Neuronal stem cell (in vitro differentiated cells): Measurements from ENCODE around the gene BRINP1.

Experiments
- DNase-seq: peaks from one replicate; pipeline ENCODE4 v3.0.0-alpha.2; 2013; ENCODE audit warnings: low spot score
- H2AFZ ChIP-seq: one replicate; pipeline ENCODE4 v1.6.1; 2013; ENCODE audit warnings: mild to moderate bottlenecking, low read length, inconsistent platforms
- H2AK5ac ChIP-seq: 2 replicates; pipeline ENCODE4 v1.6.1; 2013; ENCODE audit warnings: low read depth, mild to moderate bottlenecking, inconsistent platforms, low read length, moderate library complexity, mixed read lengths
- H2BK120ac ChIP-seq: 2 replicates; pipeline ENCODE4 v1.6.1; 2013; ENCODE audit warnings: low read depth, mild to moderate bottlenecking, inconsistent platforms, low read length, moderate library complexity, mixed read lengths
- H2BK12ac ChIP-seq: one replicate; pipeline ENCODE4 v1.6.1; 2013; ENCODE audit warnings: low read length, inconsistent platforms
- H2BK15ac ChIP-seq: 2 replicates; pipeline ENCODE4 v1.6.1; 2013; ENCODE audit warnings: mild to moderate bottlenecking, low read length, inconsistent platforms, mixed read lengths
- H2BK5ac ChIP-seq: one replicate; pipeline ENCODE4 v1.6.1; 2013; ENCODE audit warnings: inconsistent platforms, mild to moderate bottlenecking, low read length, moderate library complexity
- H3K14ac ChIP-seq: one replicate; pipeline ENCODE4 v1.6.1; 2013; ENCODE audit warnings: low read length, inconsistent platforms
- H3K18ac ChIP-seq: 2 replicates; pipeline ENCODE4 v1.6.1; 2013; ENCODE audit warnings: low read length, inconsistent platforms
- H3K23ac ChIP-seq: 2 replicates; pipeline ENCODE4 v1.6.1; 2013; ENCODE audit warnings: low read depth, mild to moderate bottlenecking, mixed read lengths, low read length, inconsistent platforms; ENCODE audit not compliant: poor library complexity
- H3K27ac ChIP-seq: replicated peaks from 3 replicates; pipeline ENCODE4 v1.5.1; 2013; ENCODE audit warnings: low read length, inconsistent platforms
- H3K27me3 ChIP-seq, 3 experiments: 2 replicates each; pipeline ENCODE4 v1.6.1; 2013; ENCODE audit warnings: low read length in 3 of 3, mild to moderate bottlenecking in 2 of 3, inconsistent platforms in 1 of 3, low read depth in 1 of 3, mixed read lengths in 1 of 3, moderate library complexity in 1 of 3; ENCODE audit not compliant: control insufficient read depth in 3 of 3, insufficient read depth in 3 of 3
- H3K36me3 ChIP-seq, 2 donors: replicated peaks in 1 of 2; 2 replicates each; pipeline ENCODE4 v1.6.1; 2013; ENCODE audit warnings: low read length in 2 of 2; ENCODE audit not compliant: control insufficient read depth in 2 of 2, insufficient read depth in 2 of 2
- H3K4ac ChIP-seq: 2 replicates; pipeline ENCODE4 v1.6.1; 2013; ENCODE audit warnings: inconsistent platforms, mild to moderate bottlenecking, low read length, moderate library complexity
- H3K4me1 ChIP-seq, 2 donors: 1 replicate in 1 of 2; 2 replicates in 1 of 2; pipeline ENCODE4 v1.6.1; 2013; ENCODE audit warnings: low read length in 2 of 2, low read depth in 1 of 2; ENCODE audit not compliant: control insufficient read depth in 2 of 2, insufficient read depth in 1 of 2
- H3K4me2 ChIP-seq: one replicate; pipeline ENCODE4 v1.6.1; 2013; ENCODE audit warnings: mild to moderate bottlenecking, low read length, inconsistent platforms; ENCODE audit not compliant: insufficient read depth, poor library complexity, severe bottlenecking
- H3K4me3 ChIP-seq, 2 donors: 2 replicates each; pipeline ENCODE4 v1.5.1; 2013; ENCODE audit warnings: low read length in 2 of 2, mild to moderate bottlenecking in 2 of 2, inconsistent platforms in 1 of 2, moderate library complexity in 1 of 2
- H3K79me1 ChIP-seq: one replicate; pipeline ENCODE4 v1.6.1; 2013; ENCODE audit warnings: low read depth, mild to moderate bottlenecking, inconsistent platforms, low read length, moderate library complexity
- H3K9ac ChIP-seq: one replicate; pipeline ENCODE4 v1.6.1; 2013; ENCODE audit warnings: mild to moderate bottlenecking, low read depth, low read length, inconsistent platforms; ENCODE audit not compliant: poor library complexity
- H3K9me3 ChIP-seq, 2 donors: replicated peaks in 1 of 2; 2 replicates each; pipeline versions ENCODE3 to v1.6.1; 2013; ENCODE audit warnings: low read length in 2 of 2, mild to moderate bottlenecking in 2 of 2, inconsistent platforms in 1 of 2, low read depth in 1 of 2, mixed read lengths in 1 of 2, moderate library complexity in 1 of 2; ENCODE audit not compliant: control insufficient read depth in 2 of 2, insufficient read depth in 1 of 2
- H4K8ac ChIP-seq: one replicate; pipeline ENCODE4 v1.6.1; 2013; ENCODE audit warnings: low read depth, mild to moderate bottlenecking, inconsistent platforms, low read length, moderate library complexity
- H4K91ac ChIP-seq: one replicate; pipeline ENCODE4 v1.6.1; 2013; ENCODE audit warnings: low read length, low read depth, mild to moderate bottlenecking, inconsistent platforms; ENCODE audit not compliant: poor library complexity
- WGBS, 2 donors: extraction: QIAGEN DNeasy Blood & Tissue Kit; methylation state at CpG; one replicate each; pipeline ENCODE4 v1.1.7; 2013; ENCODE audit warnings: missing lambda C conversion rate in 2 of 2, mixed read lengths in 1 of 2; ENCODE audit not compliant: insufficient read length in 2 of 2, insufficient replicate concordance in 1 of 2; ENCODE audit errors: extremely low coverage in 2 of 2; 5-methylcytosine and 5-hydroxymethylcytosine counted together

BRINP1 gene

GRCh38 chr9:119268985-119269384 lies 100.2 kb downstream of the BRINP1 start:
- no peak overlapping the region for H2BK15ac ChIP-seq
- no peak overlapping the region for H4K8ac ChIP-seq
- H3K4ac ChIP-seq: no peak overlapping the region
- H3K9ac ChIP-seq: no peak overlapping the region
- H3K27ac ChIP-seq: no peak overlapping the region
- H2AK5ac ChIP-seq: no peak overlapping the region
- no peak overlapping the region for H2BK5ac ChIP-seq
- H2BK12ac ChIP-seq: no peak overlapping the region
- no peak overlapping the region for H3K18ac ChIP-seq
- WGBS, 2 donors: no CpG with 5 or more reads among the region's 3 CpGs
- H3K27me3 ChIP-seq: no peaks in the 10 kb centered on the region
- H2BK120ac ChIP-seq: no peak overlapping the region
- DNase-seq: no peak
- H3K4me3 ChIP-seq: no peak overlapping the region
- no peak overlapping the region for H3K4me2 ChIP-seq
- H3K79me1 ChIP-seq: no peaks in the 10 kb centered on the region
- H4K91ac ChIP-seq: no peak overlapping the region
- no peak overlapping the region for H3K14ac ChIP-seq
- peaks cover 0 to 9% of the 10 kb centered on the region in 2 donors for H3K4me1 ChIP-seq
- no peak overlapping the region for H2AFZ ChIP-seq
- no peaks in the 10 kb centered on the region for H3K9me3 ChIP-seq
- no peak overlapping the region for H3K23ac ChIP-seq
- no peaks in the 10 kb centered on the region for H3K36me3 ChIP-seq

- H2BK120ac ChIP-seq: no peak overlapping the region
- no peak overlapping the region for H3K4ac ChIP-seq
- H3K36me3 ChIP-seq: no peaks in the 10 kb centered on the region
- no peak overlapping the region for H2BK12ac ChIP-seq
- no peak overlapping the region for H3K9ac ChIP-seq
- DNase-seq: no peak
- H3K27me3 ChIP-seq: no peaks in the 10 kb centered on the region
- H4K8ac ChIP-seq: no peak overlapping the region
- no peak overlapping the region for H3K18ac ChIP-seq
- no peak overlapping the region for H2AFZ ChIP-seq
- no peak overlapping the region for H3K14ac ChIP-seq
- no peak overlapping the region for H4K91ac ChIP-seq
- no peaks in the 10 kb centered on the region for H3K79me1 ChIP-seq
- no peak overlapping the region for H2BK15ac ChIP-seq
- no peaks in the 10 kb centered on the region for H3K9me3 ChIP-seq
- H3K4me3 ChIP-seq: no peak overlapping the region
- no CpG with 5 or more reads among the region's 3 CpGs for WGBS, 2 donors
- no peak overlapping the region for H3K27ac ChIP-seq
- no peaks in the 10 kb centered on the region for H3K4me1 ChIP-seq
- no peak overlapping the region for H3K23ac ChIP-seq
- no peak overlapping the region for H3K4me2 ChIP-seq
- H2AK5ac ChIP-seq: no peak overlapping the region
- H2BK5ac ChIP-seq: no peak overlapping the region
These were observed 105.1 kb downstream of the BRINP1 start for GRCh38 chr9:119264165-119264564.

- H2AK5ac ChIP-seq: no peak overlapping the region
- H2BK15ac ChIP-seq: no peak overlapping the region
- no peak overlapping the region for H3K18ac ChIP-seq
- no peak overlapping the region for H3K9ac ChIP-seq
- DNase-seq: no peak
- H3K36me3 ChIP-seq: no peaks in the 10 kb centered on the region
- H3K27ac ChIP-seq: no peak overlapping the region
- no peak overlapping the region for H2BK12ac ChIP-seq
- H3K23ac ChIP-seq: no peak overlapping the region
- H2BK120ac ChIP-seq: no peak overlapping the region
- no peaks in the 10 kb centered on the region for H3K9me3 ChIP-seq
- H3K27me3 ChIP-seq: no peaks in the 10 kb centered on the region
- H4K8ac ChIP-seq: no peak overlapping the region
- peaks cover 0 to 3% of the 10 kb centered on the region in 2 donors for H3K4me1 ChIP-seq
- H3K14ac ChIP-seq: no peak overlapping the region
- H3K4me2 ChIP-seq: no peak overlapping the region
- H4K91ac ChIP-seq: no peak overlapping the region
- no peaks in the 10 kb centered on the region for H3K79me1 ChIP-seq
- WGBS, 2 donors: no CpG with 5 or more reads among the region's 4 CpGs
- no peak overlapping the region for H2BK5ac ChIP-seq
- no peak overlapping the region for H3K4me3 ChIP-seq
- no peak overlapping the region for H2AFZ ChIP-seq
- no peak overlapping the region for H3K4ac ChIP-seq
These were observed 111.6 kb downstream of the BRINP1 start for GRCh38 chr9:119257592-119257991.

GRCh38 chr9:119255116-119255515 lies 114.1 kb downstream of the BRINP1 start:
- no peak overlapping the region for H3K4me2 ChIP-seq
- no peak overlapping the region for H2BK120ac ChIP-seq
- no peak overlapping the region for H3K14ac ChIP-seq
- no peak overlapping the region for H3K4me3 ChIP-seq
- no peak overlapping the region for H3K18ac ChIP-seq
- no peaks in the 10 kb centered on the region for H3K27me3 ChIP-seq
- no peak overlapping the region for H2BK15ac ChIP-seq
- H3K4ac ChIP-seq: no peak overlapping the region
- WGBS, 2 donors: no CpG with 5 or more reads among the region's 3 CpGs
- H3K36me3 ChIP-seq: no peaks in the 10 kb centered on the region
- no peak overlapping the region for H4K91ac ChIP-seq
- H2BK5ac ChIP-seq: no peak overlapping the region
- no peak for DNase-seq
- H3K23ac ChIP-seq: no peak overlapping the region
- H2BK12ac ChIP-seq: no peak overlapping the region
- no peak overlapping the region for H2AFZ ChIP-seq
- peaks cover 0 to 3% of the 10 kb centered on the region in 2 donors for H3K4me1 ChIP-seq
- H4K8ac ChIP-seq: no peak overlapping the region
- no peak overlapping the region for H2AK5ac ChIP-seq
- H3K9me3 ChIP-seq: no peaks in the 10 kb centered on the region
- no peak overlapping the region for H3K27ac ChIP-seq
- H3K9ac ChIP-seq: no peak overlapping the region
- no peaks in the 10 kb centered on the region for H3K79me1 ChIP-seq
